ENCODE results near the gene CATSPER4. TPM values are rescaled to one million over a fixed set of nuclear protein-coding genes. Genes with fewer than 3 reads are reported as not detected.

The CATSPER4 gene
- total and polyA plus RNA-seq, 2 donors = not detected

DNA sequence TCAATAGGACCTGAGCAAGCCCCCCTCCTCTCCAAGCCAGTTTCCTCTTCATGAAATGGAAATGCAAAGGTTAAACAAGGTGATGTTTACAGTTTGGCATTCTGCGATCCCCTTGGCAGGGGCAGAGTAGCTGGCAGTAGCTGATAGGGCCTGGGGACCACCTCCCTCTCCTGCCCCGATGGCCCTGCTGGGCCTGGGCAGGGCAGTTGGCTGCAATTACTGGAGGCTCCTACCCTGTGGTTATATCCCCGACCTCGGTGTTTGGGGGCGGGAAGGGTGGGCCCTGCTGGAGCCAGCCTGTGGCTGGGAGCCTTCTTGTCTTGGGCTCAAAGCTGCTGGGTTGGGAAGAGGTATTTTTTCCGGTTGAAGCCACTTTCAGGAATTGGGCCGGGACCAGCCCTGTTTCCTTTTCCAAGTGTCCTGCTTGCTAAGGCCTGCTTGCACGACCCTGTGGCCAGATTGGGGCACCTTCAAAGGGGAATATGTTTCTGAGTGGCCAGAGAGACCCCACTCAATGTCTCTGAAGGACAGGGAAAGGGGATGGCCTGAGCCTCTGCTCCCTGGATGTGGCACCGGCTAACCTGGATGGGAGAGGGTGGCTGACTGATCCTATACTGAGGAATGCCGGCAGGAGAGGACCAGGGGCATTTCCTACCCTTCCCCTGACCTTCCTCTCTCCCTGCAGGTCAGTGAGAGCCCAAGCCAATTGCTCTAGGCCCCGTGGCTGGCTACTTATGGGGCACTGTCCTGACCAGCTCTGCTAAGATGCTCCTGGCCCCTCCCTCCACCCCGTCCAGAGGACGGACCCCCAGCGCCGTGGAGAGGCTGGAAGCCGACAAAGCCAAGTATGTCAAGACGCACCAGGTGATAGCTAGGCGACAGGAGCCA, 29.6 kb upstream of the CATSPER4 start:
- Histone ChIP-seq H3K4me3 (ENCODE audit: low read depth, low read length) (peak overlapping the region; percentile 44), H3K36me3 (ENCODE audit: insufficient read depth) (no peaks in the 10 kb centered on the region), H3K4me1 (ENCODE audit: insufficient read depth) (no peaks in the 10 kb centered on the region), H3K27ac (ENCODE audit: low read depth) (no peak overlapping the region)
- DNase-seq (ENCODE audit: extremely low spot score) = no peak
- 49% methylated on average over 18 of the region's 18 CpGs for WGBS

GRCh38 chr1:26161415-26162219, 28.8 kb upstream of the CATSPER4 start:
- H3K27ac ChIP-seq (ENCODE audit: low read depth) = no peak overlapping the region
- DNase-seq (ENCODE audit: extremely low spot score) = no peak
- peak overlapping the region; percentile 44 for H3K4me3 ChIP-seq (ENCODE audit: low read depth, low read length)
- H3K36me3 ChIP-seq (ENCODE audit: insufficient read depth) = no peaks in the 10 kb centered on the region
- 1% methylated on average over 98 of the region's 98 CpGs for WGBS
- H3K4me1 ChIP-seq (ENCODE audit: insufficient read depth) = no peaks in the 10 kb centered on the region

DNA sequence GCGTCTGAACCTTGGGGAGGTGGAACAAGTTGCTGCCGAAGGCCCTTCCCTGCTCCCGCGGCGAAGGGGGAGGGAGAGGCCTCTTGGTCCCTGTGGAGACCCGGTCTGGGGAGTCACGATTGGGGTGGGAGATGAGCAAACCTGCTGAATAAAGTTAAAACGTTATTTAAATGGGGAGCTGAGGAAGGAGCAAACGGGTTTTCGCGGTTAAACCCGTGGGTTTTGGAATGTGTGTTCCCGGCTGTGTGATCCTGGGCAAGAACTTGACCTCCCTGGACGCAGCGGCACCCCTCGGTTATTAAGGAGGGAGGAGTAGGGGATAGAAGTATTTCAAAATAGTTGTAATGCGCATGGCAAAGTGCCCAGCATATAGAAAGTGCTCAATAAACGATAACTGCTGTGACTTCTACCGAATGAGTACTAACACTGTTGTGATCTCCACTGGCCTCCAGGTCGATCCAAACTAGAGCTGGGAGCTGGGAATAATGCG, 28.1 kb upstream of the CATSPER4 start:
- WGBS = 35% methylated on average over 21 of the region's 21 CpGs
- H3K4me1 ChIP-seq (ENCODE audit: insufficient read depth) = no peaks in the 10 kb centered on the region
- peak overlapping the region; percentile 44 for H3K4me3 ChIP-seq (ENCODE audit: low read depth, low read length)
- no peak overlapping the region for H3K27ac ChIP-seq (ENCODE audit: low read depth)
- no peak for DNase-seq (ENCODE audit: extremely low spot score)
- H3K36me3 ChIP-seq (ENCODE audit: insufficient read depth) = no peaks in the 10 kb centered on the region

- Histone ChIP-seq H3K36me3 (ENCODE audit: insufficient read depth) (no peaks in the 10 kb centered on the region), H3K27ac (ENCODE audit: low read depth) (no peak overlapping the region), H3K4me3 (ENCODE audit: low read depth, low read length) (no peak overlapping the region), H3K4me1 (ENCODE audit: insufficient read depth) (no peaks in the 10 kb centered on the region)
- DNase-seq (ENCODE audit: extremely low spot score) = no peak
- WGBS = 55% methylated on average over 9 of the region's 9 CpGs
These were observed 26.7 kb upstream of the CATSPER4 start for GRCh38 chr1:26163684-26164035.

DNA sequence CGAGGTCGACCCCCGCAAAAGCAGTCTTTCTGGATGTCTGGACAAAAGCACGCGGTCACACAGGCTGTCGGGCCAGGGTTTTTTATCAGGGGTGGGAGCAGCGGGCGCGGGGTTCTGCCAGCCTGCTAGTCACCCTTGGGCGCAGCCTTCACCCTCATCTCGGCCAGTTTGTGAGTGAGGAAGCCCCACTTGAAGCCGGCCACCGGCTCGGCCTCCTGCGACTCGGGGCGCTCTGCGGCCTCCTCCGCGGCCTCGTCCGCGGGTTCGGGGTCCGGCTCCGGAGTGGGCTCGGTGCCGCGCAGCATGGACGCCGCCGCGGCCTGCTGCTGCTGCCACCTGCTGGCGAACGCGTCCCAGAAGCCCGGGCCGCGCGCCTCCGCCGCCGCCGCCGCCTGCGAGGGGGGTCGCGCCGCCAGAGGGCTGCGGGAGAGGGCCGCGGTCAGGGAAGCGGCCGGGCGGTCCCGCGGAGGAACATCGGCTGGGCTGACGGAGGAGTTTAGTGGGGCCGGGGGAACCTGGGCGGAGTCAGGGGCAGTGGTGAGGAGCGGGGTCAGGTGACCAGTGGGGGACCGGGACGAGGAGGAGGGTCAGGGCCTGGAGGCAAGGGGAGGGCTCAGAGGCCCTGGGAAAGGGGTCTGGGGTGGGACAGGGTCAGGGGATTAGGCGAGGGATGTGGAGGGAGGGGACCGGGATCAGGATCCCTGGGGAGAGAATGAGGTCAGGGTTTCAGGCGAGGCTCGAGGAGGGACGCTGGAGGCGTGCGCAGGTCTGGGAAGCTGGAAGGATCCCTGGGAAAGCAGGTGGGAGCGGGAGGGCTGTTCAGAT, 26.2 kb upstream of the CATSPER4 start:
- WGBS = 8% methylated on average over 72 of the region's 72 CpGs
- H3K4me1 ChIP-seq (ENCODE audit: insufficient read depth) = no peaks in the 10 kb centered on the region
- H3K27ac ChIP-seq (ENCODE audit: low read depth) = no peak overlapping the region
- H3K4me3 ChIP-seq (ENCODE audit: low read depth, low read length) = peak overlapping the region; percentile 29
- no peaks in the 10 kb centered on the region for H3K36me3 ChIP-seq (ENCODE audit: insufficient read depth)
- DNase-seq (ENCODE audit: extremely low spot score) = no peak

DNA sequence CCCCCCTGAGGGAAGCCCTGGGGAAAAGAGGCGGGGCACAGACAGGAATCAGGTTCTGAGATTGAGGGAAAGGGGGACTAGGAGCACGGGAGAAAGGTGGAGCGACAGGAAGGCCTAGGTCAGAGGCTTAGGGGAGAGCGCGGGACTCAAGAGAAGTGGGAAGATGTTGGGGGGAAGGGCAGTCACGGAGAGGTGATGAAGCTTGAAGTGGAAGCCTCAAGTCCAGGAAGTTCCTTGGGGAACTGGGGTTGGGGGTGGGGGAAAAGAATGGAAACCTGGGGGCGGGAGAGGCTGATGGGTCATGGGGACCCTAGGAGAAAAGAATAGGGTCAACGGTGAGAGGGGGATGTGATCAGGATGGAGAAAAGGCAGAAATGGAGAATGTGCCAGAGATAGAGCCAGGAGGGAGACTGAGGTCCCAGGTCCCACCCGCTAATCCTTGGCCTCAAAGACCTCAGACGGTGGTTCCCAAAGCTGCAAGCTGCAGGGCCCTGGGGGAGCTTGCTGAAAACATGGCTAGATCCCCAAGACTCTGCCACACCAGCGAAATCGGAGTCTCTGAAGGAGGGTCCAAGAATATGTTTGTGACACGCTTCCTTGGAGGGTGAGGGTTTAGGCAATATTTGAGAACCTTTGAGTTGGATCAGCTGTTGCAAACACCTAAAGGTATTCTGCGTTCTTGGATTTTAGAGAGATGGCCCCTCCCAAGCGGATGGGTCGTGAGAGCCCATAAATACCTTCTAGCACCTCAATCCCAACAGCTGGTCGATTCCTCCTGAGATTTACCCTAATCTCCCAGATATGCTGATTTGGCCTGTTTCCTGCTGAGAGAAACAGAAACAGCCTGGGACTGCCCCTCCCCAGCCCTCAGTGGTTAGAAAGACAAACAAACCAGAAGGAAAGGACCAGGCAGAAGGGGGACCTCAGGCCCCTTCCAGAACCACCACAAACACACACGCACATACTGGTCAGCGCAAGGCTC, 25.2 kb upstream of the CATSPER4 start:
- H3K36me3 ChIP-seq (ENCODE audit: insufficient read depth) = no peaks in the 10 kb centered on the region
- H3K4me3 ChIP-seq (ENCODE audit: low read depth, low read length) = no peak overlapping the region
- no peak overlapping the region for H3K27ac ChIP-seq (ENCODE audit: low read depth)
- no peaks in the 10 kb centered on the region for H3K4me1 ChIP-seq (ENCODE audit: insufficient read depth)
- 57% methylated on average over 19 of the region's 19 CpGs for WGBS
- DNase-seq (ENCODE audit: extremely low spot score) = no peak

DNA sequence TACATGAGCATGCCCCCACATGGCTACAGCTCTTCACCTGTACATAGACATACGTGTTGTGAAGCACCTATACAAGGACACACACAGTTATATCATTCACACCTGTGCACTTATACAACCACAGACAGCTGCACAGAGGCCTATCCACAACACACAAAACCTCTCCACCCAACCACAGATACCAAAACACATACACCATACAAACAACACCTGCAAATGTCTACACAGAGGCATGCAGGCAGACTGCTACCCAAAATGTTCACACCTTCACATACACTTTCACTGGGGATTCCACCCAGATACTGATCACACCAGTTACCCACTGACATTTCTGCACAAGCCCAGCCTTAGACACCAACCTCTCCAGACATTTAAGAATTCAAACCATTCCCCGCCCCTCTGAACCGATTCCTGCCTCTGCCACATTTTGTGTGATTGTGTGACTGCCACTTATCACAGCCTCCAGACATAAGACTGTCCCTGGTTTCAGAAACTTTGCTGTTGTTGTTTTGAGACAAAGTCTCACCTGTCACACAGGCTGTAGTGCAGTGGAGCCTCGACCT, 23.6 kb upstream of the CATSPER4 start:
- Histone ChIP-seq H3K36me3 (ENCODE audit: insufficient read depth) (no peaks in the 10 kb centered on the region), H3K4me3 (ENCODE audit: low read depth, low read length) (no peak overlapping the region), H3K4me1 (ENCODE audit: insufficient read depth) (no peaks in the 10 kb centered on the region), H3K27ac (ENCODE audit: low read depth) (no peak overlapping the region)
- DNase-seq (ENCODE audit: extremely low spot score) = no peak
- whole genome bisulfite sequencing = 85% methylated on average over 4 of the region's 4 CpGs

- DNase-seq (ENCODE audit: extremely low spot score) = no peak
- Histone ChIP-seq H3K4me3 (ENCODE audit: low read depth, low read length) (peak within 1 kb of the TSS; percentile 58), H3K27ac (ENCODE audit: low read depth) (no peak within 1 kb of the TSS), H3K36me3 (ENCODE audit: insufficient read depth) (no peaks in the 10 kb centered on the region), H3K4me1 (ENCODE audit: insufficient read depth) (no peaks in the 10 kb centered on the region)
- 60% methylated on average over 5 of the region's 5 CpGs for WGBS
These were observed 21.8 kb upstream of the CATSPER4 start, which contains the start of gene C1orf232 for GRCh38 chr1:26168410-26169197. Gene C1orf232, minus strand, starts transcription at chr1:26168963. Its CDS starts 464 bp downstream, at chr1:26168499.

GRCh38 chr1:26169198-26169554, 21.2 kb upstream of the CATSPER4 start:
- Histone ChIP-seq H3K4me3 (ENCODE audit: low read depth, low read length) (no peak overlapping the region), H3K27ac (ENCODE audit: low read depth) (no peak overlapping the region), H3K36me3 (ENCODE audit: insufficient read depth) (no peaks in the 10 kb centered on the region), H3K4me1 (ENCODE audit: insufficient read depth) (no peaks in the 10 kb centered on the region)
- no peak for DNase-seq (ENCODE audit: extremely low spot score)
- WGBS = 47% methylated on average over 4 of the region's 4 CpGs

- peak; percentile 71 for DNase-seq (ENCODE audit: extremely low spot score)
- H3K36me3 ChIP-seq (ENCODE audit: insufficient read depth) = no peaks in the 10 kb centered on the region
- no peaks in the 10 kb centered on the region for H3K4me1 ChIP-seq (ENCODE audit: insufficient read depth)
- peak within 1 kb of the TSS; percentile 58 for H3K4me3 ChIP-seq (ENCODE audit: low read depth, low read length)
- 1% methylated on average over 76 of the region's 76 CpGs for WGBS
- no peak within 1 kb of the TSS for H3K27ac ChIP-seq (ENCODE audit: low read depth)
These were observed 20.5 kb upstream of the CATSPER4 start, which contains the start of gene ZNF593 for GRCh38 chr1:26169669-26170471. Gene ZNF593, plus strand, starts transcription at chr1:26169908. Its CDS starts 76 bp downstream, at chr1:26169984.

GRCh38 chr1:26170472-26170821, 20.0 kb upstream of the CATSPER4 start:
- H3K4me1 ChIP-seq (ENCODE audit: insufficient read depth) = no peaks in the 10 kb centered on the region
- no peak for DNase-seq (ENCODE audit: extremely low spot score)
- H3K4me3 ChIP-seq (ENCODE audit: low read depth, low read length) = peak overlapping the region; percentile 58
- WGBS = 77% methylated on average over 9 of the region's 9 CpGs
- no peaks in the 10 kb centered on the region for H3K36me3 ChIP-seq (ENCODE audit: insufficient read depth)
- H3K27ac ChIP-seq (ENCODE audit: low read depth) = no peak overlapping the region

All from urinary bladder (tissue), 4 donors.